Left ventricle myocardium superior (tissue), 1 donor: ENCODE results near the gene PRSS50. TPM values are rescaled to one million over a fixed set of nuclear protein-coding genes. Genes with fewer than 3 reads are reported as not detected.

Experiments used
- ATAC-seq: fragments of 200-7000 bp; cut with Tn5 transposase; one replicate; pipeline ENCODE4 v1.9.1; 2020; ENCODE audit warnings: mild to moderate bottlenecking, moderate library complexity
- DNase-seq: peaks from one replicate; pipeline ENCODE4 v3.0.0-alpha.2; 2020
- intact Hi-C: fragments of 100-400 bp; cut with micrococcal nuclease; formaldehyde crosslinking; loops from one replicate; pipeline ENCODE4 v1.11.0; 2022
- total RNA-seq: library from RNA; stranded (reverse); fragmentation: NEBNext Ultra II Directional; extraction: Animal tissue kit (Norgen Biotek cat#: 25700); gene quantifications from one replicate; pipeline ENCODE4 v1.2.1, GENCODE V29; 2021
- donor health status: DM: no; HTN: yes; CAD: no; lungs with severe emphysema.

The PRSS50 gene
- total RNA-seq, 1 donor from 2014 or later = 0.10 TPM

DNA sequence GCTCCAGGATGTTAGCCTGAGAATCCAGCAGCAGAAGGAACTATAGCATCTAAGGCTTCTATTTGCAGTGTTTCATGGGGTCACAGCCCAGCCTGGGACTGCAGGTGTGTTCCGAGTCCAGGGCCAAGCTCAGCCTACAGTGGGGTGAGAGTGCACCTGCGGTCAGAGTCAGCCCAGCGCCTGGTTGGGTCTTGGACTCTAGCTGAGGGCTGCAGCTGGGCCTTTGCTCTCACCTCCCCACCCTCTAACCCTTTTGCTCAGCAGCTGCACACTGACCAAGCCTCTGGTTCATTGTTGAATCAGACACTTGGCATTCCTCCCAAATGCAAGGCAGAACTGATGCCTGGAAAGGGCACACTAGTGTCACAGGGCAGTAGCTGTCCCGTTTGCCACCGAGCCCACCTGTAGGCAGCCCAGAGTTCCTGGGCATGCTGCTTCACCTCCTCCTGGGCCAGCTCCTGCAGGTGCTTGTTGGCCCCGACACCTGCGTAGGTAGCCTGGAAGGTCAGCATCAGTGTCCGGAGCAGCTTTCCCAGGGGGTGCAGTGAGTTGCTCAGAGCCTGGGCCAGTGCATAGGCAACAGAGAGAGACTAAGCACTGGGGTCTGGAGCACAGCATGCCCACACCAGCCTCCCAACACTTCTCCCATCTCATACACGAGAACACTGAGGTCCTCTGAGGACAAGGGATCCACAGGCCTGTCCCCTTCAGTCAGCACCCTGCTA, 41.7 kb downstream of the PRSS50 start:
- ATAC-seq = peak; percentile 8
- intact Hi-C loops = no loop called here
- peak; percentile 35 for DNase-seq

DNA sequence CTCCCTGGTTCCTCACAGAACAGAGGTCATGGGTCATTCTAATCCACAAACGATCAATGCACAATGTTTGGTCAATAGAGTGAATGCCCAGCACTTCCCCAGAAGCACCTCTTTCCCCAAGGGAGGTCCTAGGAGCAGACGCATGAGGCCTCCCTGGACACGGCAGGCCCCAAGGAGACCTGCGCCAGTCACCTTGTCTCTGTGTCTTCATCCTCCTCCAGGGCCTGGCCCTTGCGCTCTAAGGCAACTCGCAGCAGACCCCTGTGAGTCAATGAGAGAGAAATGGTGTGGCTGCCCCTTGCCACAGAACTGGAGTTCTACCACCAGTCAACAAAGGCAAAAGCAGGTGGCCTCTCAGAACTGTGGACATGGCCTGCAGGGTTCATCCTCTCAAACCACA, 42.2 kb downstream of the PRSS50 start:
- DNase-seq (peak; percentile 16), ATAC-seq (no peak)
- intact Hi-C loops = no loop called here

DNA sequence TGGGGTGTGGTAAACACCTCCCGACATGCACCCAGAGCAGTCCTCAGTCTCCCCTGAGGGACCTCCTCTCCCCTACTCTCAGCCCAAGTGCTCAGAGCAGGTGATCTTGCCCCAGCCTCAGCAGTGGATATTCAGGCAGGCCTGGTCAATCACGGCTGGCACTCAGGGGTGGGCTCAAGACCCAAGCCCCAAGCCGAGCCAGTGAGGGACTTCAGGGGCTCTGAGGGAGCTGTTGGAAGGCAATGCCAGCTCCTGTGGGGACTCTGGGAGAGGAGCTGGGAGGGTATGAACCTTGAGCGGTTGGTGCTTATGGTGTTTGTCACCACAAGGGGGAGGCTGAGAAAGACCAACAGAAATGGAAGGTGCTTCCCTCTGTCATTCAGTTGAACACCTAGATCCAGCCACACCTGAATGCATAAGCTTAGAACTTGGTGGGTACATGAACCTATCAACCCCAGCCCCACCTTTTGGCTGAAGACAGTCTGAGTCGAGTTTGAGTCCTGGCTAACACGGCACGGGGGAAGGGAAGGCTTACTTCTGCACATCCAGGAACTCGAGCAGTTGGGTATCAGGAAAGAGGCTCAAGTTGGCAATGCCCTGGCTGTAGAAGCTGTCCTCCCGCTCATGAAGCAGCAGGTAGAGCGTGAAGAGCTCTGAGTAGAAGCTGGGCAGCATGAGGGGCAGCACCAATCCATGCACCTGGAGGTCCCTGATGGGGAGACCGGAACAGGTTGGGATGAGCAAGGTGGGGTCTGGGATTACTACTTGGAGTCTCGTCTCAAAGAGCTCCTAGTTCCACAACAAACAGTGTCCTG, 43.4 kb downstream of the PRSS50 start:
- DNase-seq (peak; percentile 11), ATAC-seq (no peak)
- intact Hi-C loops = no loop called here

DNA sequence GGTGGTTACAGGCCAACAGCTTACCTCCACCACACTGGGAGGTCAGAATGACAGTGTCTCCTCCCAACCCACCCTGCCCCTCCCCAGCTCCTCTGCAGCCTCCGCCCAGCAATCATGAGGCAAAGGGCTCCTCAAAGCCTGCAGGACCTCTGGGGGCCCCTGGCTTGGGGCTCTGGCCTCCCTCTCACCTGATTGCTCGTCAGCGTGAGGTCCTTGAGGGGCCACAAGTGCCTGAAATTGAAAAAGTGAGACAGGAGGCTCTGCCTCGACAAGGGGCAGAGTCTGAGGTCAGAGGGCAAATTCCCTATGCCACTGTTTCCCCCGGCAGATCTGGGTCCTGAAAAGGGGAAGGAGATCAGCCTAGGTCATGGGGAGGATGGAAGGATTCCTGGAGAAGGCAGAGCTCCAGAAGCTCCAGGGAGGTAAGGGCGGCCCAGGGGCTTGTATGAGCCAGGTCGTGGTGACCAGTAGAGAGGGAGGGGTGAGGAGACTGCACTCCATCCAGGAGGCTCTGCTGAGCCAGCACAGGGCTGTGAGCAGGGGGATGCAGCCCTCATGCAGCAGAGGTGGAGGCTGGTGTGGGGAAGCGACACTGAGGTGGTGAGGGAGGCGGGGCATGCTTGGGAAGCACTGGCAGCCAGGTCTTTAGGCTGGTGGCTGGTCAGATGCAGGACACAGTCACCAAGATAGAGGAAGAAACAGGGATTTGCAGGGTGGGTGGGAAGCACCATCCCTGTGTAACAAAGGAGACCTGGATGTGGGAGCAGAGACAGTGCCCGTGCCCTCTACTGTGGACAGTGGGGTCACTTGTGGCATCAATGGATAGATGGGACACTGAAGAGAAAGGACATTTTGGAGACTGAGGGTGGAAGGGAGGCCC, 44.3 kb downstream of the PRSS50 start:
- DNase-seq = peak; percentile 17
- intact Hi-C loops = no loop called here
- ATAC-seq = no peak

DNA sequence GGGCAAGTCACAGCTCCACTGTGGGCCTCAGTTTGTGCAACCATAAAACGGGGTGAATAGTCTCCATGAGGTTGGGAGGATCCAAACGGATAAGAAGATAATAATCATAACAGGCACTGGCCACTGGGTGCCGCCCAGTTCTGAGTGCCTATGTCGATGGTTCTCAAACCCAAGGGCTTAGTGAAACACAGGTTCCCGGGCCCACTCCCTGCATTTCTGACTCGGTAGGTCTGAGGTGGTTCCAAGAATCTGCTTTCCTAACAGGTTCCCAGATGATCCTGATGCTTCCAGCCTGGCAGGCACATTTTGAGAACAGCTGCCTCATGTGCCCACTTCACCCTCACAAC, 45.3 kb downstream of the PRSS50 start:
- no peak for ATAC-seq
- peak; percentile 9 for DNase-seq
- intact Hi-C loops = no loop called here

DNA sequence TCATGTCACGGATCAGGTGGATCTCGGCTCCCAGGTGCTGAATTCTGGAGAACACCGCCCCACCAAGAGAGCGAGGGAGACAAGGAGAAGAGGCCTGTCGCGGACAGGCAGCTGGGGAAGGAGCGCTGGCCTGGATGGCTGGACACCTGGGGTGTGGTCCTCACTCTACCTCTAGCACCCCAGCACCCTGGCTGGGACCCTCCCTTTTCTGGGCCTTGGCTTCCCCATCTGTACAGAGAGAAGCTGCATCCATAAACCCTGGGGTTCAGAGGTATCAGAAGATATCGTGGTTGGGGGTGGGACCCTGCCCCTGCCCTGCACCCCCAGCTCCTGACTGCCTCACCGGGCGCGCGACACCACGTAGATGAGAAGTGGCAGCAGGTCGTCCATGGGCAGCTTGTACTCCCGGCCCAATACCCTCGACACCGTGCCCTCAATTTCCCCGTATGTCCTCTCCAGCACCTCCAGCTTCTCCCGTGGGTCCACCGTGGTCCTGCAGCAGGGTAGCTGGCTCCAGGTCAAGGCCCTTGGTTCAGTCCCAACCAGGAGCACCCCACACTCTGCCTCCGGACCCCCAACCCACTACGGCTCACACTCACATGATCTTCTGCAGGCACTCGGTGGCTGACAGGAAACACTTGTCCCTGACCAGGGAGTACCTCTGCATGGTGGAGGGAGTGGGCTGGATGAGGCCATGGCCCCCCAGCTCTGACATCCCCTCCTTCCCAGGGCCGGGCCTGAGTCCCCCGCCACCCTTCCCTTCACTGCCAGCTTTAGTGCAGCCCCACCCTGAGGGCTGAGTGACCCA, 45.9 kb downstream of the PRSS50 start:
- DNase-seq (peak; percentile 22), ATAC-seq (no peak)
- intact Hi-C loops = no loop called here

DNA sequence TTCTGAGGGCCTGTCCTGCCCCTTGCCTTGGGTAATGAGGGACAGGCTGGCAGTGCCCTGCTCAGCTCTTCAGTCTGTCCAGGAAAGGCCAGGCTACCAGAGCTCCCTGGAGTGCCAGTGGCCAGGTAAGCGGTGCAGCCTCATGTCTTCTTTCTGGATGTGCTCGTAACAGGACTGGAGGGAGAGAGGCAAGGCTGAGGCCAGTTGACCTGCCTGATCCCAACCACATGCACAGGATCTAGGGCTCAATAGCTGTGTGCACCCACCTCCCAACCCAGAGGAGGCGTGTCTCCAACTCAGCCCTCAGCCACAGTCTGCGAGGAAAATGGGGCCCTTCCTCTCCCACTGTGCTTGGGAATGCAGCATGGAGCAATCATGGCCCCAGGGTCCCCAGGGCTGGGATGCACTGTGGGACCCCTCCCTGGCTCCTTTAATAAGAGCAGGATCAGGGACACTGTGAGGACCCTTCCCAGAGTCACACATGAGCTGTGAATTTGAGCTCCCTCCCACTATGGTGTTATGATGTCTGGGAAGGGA, 46.7 kb downstream of the PRSS50 start:
- DNase-seq = peak; percentile 23
- ATAC-seq = no peak
- intact Hi-C loops = no loop called here

DNA sequence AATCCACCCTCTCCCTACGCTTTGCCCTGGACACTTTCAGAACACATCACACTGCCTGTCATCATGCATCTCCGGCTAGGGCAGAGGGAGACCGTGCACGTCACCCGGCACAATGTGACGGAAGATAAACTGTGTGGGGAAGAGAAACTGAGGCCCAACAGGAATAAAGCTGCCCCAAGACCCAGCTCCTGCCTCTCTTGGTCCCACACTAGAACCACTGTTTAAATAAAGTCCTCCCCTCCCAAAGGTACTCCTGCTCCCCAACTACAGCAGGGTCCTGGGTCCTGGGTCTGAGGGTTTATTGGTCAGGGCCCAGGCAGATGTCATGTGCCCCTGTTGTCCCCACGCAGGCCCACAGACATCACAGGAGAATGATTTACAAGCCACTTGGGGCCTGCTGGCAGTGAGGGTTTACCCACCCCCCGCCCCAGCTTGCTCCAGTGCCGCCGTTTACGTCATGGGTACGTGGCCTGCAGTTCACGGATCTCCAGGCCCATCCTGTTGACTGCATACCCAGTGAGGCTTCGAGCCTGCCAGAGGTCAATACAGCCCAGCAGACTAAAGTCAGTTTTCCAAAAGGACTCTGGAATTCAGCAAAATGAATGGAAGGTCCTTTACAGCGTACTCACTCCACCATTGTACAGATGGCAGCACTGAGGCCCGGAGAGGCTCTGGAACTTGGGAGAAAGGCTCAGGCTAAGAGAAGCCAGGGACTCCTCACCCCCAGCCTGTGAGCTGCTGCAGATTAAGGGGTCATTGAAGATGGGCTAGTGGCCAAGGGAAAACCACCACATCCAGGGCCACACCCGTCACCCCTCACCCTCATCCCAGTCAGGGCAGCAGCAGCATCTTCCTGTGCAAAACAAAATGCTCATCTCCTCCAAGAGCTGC, 47.4 kb downstream of the PRSS50 start:
- ATAC-seq = no peak
- intact Hi-C loops = no loop called here
- peak; percentile 15 for DNase-seq

DNA sequence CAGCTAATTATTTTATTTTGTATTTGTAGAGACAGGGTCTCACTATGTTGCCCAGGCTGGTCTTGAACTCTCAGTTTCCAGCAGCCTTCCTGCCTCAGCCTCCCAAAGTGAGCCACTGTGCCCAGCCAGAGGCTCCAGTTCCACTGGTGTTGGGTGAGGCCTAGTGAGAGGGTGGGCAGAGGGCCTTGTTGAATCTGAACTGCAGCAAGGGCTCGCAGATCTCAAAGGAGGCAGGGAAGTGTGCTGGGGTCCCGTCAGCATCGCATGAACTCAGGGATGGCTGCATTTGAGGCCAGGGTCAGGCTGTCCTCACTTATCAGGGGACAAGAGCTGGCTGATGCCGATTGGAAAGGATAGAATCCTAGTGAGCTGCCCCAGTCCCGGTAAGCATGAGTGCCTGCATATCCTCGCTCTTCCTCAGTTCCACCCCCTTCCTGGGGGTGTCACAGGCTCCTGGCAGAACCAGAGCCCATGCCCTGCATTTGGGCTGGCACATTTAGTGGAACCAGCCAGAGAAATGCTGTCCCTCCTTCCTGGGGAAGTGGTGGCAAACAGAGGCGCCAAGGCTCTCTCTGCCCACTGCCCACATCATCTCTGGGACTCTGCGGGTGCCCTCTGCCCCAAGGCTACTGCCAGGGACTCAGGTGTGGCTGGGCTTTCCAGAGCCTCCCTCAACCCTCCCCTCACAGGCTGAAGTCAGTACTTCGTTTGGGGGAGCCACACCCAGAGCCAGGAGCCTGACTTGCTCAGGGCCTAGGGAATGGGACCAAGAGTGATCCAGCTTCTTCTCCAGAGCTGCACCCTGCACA, 48.3 kb downstream of the PRSS50 start:
- DNase-seq = peak; percentile 23
- no peak for ATAC-seq
- intact Hi-C loops = no loop called here

DNA sequence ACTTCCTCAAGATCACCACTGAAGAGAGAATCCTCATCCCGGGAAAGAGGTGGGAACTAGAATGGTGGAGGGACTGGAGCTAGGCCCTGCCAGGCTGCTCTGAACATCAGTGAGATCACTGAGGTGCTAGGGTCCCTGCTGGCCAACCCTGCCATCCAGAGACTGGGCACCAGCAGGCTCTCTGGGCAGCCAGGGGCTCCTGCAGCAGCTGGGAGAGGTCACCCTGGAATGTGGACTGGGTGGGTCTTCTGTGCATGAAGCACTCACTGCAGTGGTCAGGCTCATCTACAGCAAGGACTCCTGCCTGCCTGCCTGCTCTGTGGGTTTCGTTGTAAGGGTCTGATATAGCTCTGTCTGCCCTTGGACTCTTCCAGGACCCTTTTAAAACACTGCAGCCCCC, 49.1 kb downstream of the PRSS50 start:
- intact Hi-C loops = no loop called here
- DNase-seq (peak; percentile 23), ATAC-seq (no peak)

DNA sequence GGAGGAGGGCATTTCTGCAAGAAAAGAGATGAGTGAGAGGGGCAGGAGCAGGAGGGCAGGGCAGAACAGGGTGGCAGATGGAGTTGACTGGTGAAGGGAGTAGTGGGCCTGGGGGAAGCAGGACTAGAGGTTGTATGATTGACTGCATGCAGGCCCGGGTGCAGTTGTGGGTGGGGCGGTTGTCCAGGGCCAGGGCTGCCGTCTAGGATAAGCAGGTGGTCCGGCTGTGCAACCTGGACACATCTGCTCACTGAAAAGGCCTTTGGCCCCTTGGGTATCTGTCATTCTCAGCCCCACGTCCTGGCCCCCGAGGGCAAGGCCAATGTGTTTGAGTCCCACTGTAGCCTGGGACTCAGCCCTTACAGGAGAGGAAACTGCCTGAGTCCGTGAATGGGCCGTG, 49.6 kb downstream of the PRSS50 start:
- DNase-seq = no peak
- ATAC-seq = no peak
- intact Hi-C loops = no loop called here

DNA sequence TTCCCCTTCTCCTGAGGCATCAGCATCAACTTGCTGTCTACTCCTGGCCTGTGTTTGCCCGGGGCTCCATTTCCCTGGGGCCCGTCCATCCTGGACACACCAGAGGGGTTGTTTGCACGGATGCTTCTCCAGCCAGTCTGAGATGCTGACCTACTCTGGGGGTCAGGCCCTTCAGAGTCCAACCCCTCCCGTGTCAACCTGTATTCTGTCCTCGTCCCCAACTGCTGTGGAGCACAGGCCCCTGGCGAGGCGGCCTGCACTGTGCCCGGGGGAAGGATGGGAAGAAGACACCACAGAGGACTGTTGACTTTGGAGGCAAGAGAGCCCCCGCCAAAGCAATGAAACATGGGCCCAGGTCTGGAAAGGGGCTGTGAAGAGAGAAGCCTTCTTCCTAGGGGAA, 50.0 kb downstream of the PRSS50 start:
- ATAC-seq (no peak), DNase-seq (peak; percentile 27)
- intact Hi-C loops = no loop called here

DNA sequence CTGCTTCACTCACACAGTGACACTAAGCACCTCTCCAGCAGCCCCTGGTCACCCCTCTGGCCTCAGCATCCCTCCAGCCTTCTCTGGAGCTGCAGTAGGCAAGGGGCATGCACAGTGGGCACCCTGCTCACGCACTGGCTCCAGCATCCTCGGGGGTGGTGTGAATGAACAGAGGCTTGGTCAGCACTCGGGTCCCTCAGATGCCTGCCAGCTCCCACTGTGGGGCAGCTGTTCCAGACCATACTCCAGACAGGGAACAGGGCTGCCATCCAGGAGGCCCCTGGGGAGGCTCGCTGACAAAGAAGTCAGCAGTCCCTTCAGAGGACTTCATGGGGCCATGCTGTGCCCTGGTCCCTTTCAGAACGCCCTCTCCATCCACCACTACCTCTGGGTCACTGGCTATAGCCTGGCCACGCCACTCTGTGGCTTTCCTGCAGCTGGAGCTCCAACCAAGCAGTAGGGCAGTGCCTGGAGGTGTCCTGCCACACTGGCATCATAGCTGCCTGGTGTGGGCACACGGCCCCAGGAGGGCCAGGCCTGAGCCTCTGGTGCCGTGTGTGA, 50.5 kb downstream of the PRSS50 start:
- ATAC-seq = peak; percentile 0
- intact Hi-C loops = no loop called here

DNA sequence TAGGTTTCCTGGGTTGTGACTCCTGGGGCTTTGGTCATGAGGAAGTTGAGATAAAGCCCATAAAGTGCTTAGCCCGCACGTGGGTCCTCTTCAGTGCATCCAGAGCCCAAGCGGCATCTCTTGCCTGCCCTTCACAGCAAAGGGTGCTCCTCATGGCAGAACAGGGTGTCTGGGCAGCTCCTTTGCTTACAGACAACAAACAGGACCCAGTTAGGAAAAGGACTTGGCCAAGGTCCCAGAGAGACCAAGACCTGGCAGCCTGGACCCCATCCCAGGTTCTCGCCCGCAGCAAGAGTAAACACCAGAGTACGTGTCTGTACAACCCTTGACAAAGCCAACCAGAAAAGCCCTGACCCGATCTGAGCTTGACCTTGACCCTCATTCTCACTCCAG, 51.2 kb downstream of the PRSS50 start:
- DNase-seq (peak; percentile 73), ATAC-seq (peak; percentile 64)
- intact Hi-C loops = no loop called here

More for the DNA sequence above, 50.5 kb downstream of the PRSS50 start:
- DNase-seq = peak; percentile 34

DNA sequence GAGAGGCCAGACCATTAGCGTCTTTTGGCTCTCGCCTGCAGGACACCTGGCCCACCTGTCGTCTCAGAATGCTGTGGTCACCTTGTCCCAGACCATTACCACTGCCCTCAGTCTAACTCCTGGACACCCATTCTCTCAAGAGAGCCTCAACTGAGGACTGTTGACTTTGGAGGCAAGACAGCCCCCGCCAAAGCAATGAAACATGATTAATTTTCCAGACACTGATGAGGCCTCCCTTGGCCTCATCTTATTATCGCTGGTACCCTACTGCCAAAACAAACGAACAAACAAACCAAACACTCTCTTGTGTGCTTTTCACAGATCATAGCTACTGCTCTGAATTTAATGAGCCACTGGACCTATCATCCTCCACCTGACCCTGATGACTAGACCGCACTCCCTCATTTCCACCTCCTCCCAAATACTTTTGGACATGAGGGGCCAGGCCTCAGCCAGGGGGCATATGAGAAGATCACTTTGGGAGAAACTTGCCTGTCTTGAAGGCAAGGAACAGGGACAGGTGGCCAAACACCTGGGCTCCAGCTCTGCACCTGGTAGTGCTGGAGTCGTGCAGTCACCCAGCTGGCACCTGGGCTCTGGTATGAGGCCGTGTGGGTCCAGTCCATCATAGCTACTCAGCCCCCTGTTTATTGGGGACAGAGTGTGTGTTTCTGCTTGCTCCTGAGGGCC, 51.8 kb downstream of the PRSS50 start:
- intact Hi-C loops = no loop called here
- ATAC-seq (no peak), DNase-seq (no peak)
